ENCODE data around the gene OR51B6.
"Not testable (repeated sequence)": the region's sequence is repeated elsewhere in the genome, so short reads cannot be mapped to it uniquely, and the experiment has no call there.

Gene OR51B6

GRCh38 chr11:5317292-5317691 lies 34.0 kb upstream of the OR51B6 start:
- TF ChIP-seq CTCF (conservative IDR thresholded peaks at IDR 0.05; ENCODE audit: low read depth): no peak
- no peak overlapping the region for H3K27ac ChIP-seq
- ChIA-PET CTCF (no interaction called here), POLR2A (ENCODE audit: low non-redundant PET) (no interaction called here)
- DNase-seq (ENCODE audit: low spot score): no peak

- ChIA-PET CTCF (no interaction called here), POLR2A (ENCODE audit: low non-redundant PET) (no interaction called here)
- TF ChIP-seq CTCF (conservative IDR thresholded peaks at IDR 0.05; ENCODE audit: low read depth): no peak
- no peak within 1 kb of the TSS for H3K27ac ChIP-seq
- no peak for DNase-seq (ENCODE audit: low spot score)
These were observed 27.1 kb upstream of the OR51B6 start, which contains the start of gene OR51B2 for GRCh38 chr11:5324197-5324596. TSS of gene OR51B2 (minus strand) at chr11:5324297. CDS start at chr11:5324297, 0 bp downstream.

GRCh38 chr11:5335170-5335569 lies 16.1 kb upstream of the OR51B6 start:
- TF ChIP-seq CTCF (conservative IDR thresholded peaks at IDR 0.05; ENCODE audit: low read depth): no peak
- DNase-seq (ENCODE audit: low spot score): no peak
- ChIA-PET CTCF (no interaction called here), POLR2A (ENCODE audit: low non-redundant PET) (no interaction called here)
- H3K27ac ChIP-seq: no peak overlapping the region

- DNase-seq (ENCODE audit: low spot score): no peak
- TF ChIP-seq CTCF (conservative IDR thresholded peaks at IDR 0.05; ENCODE audit: low read depth): no peak
- ChIA-PET CTCF (interaction anchor here (0.6 kb wide), 1 partner anchor 741 kb away, joined by 3 read pairs; no protein-coding TSS in a partner anchor), POLR2A (ENCODE audit: low non-redundant PET) (no interaction called here)
- no peak overlapping the region for H3K27ac ChIP-seq
These were observed 15.0 kb upstream of the OR51B6 start for GRCh38 chr11:5336331-5336730.

GRCh38 chr11:5337253-5337652 lies 14.1 kb upstream of the OR51B6 start:
- CTCF ChIA-PET: interaction anchor here (0.7 kb wide), 1 partner anchor 922 kb away, joined by 3 read pairs; no protein-coding TSS in a partner anchor
- POLR2A ChIA-PET (ENCODE audit: low non-redundant PET); DNase-seq (ENCODE audit: low spot score); H3K27ac ChIP-seq: not testable (repeated sequence)

- ChIA-PET POLR2A (ENCODE audit: low non-redundant PET) (no interaction called here), CTCF (no interaction called here)
- no peak for DNase-seq (ENCODE audit: low spot score)
- no peak overlapping the region for H3K27ac ChIP-seq
- no peak for TF ChIP-seq CTCF (conservative IDR thresholded peaks at IDR 0.05; ENCODE audit: low read depth)
These were observed 11.5 kb upstream of the OR51B6 start for GRCh38 chr11:5339771-5340322.

- POLR2A ChIA-PET (ENCODE audit: low non-redundant PET): no interaction called here
These were observed 7.6 kb upstream of the OR51B6 start, which contains the start of gene OR51B5 for GRCh38 chr11:5343474-5344335. TSS of gene OR51B5 (minus strand) at chr11:5343524. CDS start at chr11:5343524, 0 bp downstream.

More at GRCh38 chr11:5343474-5344335, 7.6 kb upstream of the OR51B6 start, which contains the start of gene OR51B5:
- DNase-seq (ENCODE audit: low spot score): no peak
- H3K27ac ChIP-seq: no peak within 1 kb of the TSS
- TF ChIP-seq CTCF (conservative IDR thresholded peaks at IDR 0.05; ENCODE audit: low read depth): no peak
- CTCF ChIA-PET: interaction anchor here (0.5 kb wide), 2 partner anchors 73 to 98 kb away, joined by 3 to 4 read pairs; no protein-coding TSS in a partner anchor

All from RWPE1 (cell line).